Measurements from ENCODE around the gene RASGRF2.

DNA sequence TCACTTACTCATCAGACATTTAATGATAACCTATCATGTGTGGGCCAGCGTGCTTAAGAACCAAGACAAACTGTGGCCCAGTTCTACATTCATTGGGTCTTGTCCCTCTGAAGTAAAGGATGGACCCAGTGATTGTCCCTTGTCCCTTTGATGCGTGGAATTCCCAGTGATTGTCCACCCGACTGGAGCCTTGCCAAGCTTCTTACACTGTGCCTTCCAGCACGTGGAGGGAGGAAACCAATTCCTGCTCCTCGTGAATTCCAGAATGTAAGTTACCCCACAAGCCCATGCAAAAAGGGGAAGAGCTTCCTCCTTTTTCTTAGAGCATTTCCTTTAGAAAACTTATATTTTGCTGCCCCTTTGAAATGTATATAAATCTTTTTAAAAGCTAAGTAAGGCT is 280.8 kb downstream of the RASGRF2 start:
- TF ChIP-seq CHD2 (IDR thresholded peaks at IDR 0.05; ENCODE audit: low read length, partially characterized antibody) = no peak
- TF ChIP-seq POLR2A (IDR thresholded peaks at IDR 0.05; ENCODE audit: low read length) = no peak
- TF ChIP-seq, protein P1, sequence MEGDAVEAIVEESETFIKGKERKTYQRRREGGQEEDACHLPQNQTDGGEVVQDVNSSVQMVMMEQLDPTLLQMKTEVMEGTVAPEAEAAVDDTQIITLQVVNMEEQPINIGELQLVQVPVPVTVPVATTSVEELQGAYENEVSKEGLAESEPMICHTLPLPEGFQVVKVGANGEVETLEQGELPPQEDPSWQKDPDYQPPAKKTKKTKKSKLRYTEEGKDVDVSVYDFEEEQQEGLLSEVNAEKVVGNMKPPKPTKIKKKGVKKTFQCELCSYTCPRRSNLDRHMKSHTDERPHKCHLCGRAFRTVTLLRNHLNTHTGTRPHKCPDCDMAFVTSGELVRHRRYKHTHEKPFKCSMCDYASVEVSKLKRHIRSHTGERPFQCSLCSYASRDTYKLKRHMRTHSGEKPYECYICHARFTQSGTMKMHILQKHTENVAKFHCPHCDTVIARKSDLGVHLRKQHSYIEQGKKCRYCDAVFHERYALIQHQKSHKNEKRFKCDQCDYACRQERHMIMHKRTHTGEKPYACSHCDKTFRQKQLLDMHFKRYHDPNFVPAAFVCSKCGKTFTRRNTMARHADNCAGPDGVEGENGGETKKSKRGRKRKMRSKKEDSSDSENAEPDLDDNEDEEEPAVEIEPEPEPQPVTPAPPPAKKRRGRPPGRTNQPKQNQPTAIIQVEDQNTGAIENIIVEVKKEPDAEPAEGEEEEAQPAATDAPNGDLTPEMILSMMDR (IDR thresholded peaks at IDR 0.05) = no peak
- TF ChIP-seq, protein P2, sequence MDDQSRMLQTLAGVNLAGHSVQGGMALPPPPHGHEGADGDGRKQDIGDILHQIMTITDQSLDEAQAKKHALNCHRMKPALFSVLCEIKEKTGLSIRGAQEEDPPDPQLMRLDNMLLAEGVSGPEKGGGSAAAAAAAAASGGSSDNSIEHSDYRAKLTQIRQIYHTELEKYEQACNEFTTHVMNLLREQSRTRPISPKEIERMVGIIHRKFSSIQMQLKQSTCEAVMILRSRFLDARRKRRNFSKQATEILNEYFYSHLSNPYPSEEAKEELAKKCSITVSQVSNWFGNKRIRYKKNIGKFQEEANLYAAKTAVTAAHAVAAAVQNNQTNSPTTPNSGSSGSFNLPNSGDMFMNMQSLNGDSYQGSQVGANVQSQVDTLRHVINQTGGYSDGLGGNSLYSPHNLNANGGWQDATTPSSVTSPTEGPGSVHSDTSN (IDR thresholded peaks at IDR 0.05) = no peak
- TF ChIP-seq, protein P3, sequence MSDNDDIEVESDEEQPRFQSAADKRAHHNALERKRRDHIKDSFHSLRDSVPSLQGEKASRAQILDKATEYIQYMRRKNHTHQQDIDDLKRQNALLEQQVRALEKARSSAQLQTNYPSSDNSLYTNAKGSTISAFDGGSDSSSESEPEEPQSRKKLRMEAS (IDR thresholded peaks at IDR 0.05) = no peak
- TF ChIP-seq JUN (IDR thresholded peaks at IDR 0.05) = no peak
- no peak for TF ChIP-seq SREBF2 (IDR thresholded peaks at IDR 0.05)

All from A549 (cell line).